CD14-positive monocyte (primary cell): Measurements from ENCODE around the gene POLE. TPM values are rescaled to one million over a fixed set of nuclear protein-coding genes. Genes with fewer than 3 reads are reported as not detected.
A peak's percentile ranks its signal among the peaks of the same experiment; 100 is the strongest.

ENCODE experiments used
- DNase-seq, 3 donors: peaks; one replicate each; pipeline ENCODE4 v3.0.0-alpha.2; 2011 to 2022
- H2AFZ ChIP-seq: 2 replicates; pipeline ENCODE4 v1.6.0; 2012; ENCODE audit warnings: mild to moderate bottlenecking, low read depth, low read length, inconsistent platforms; ENCODE audit not compliant: insufficient read depth, poor library complexity, severe bottlenecking
- H3K27ac ChIP-seq, 2 donors: 1 replicate in 1 of 2; 2 replicates in 1 of 2; pipeline ENCODE4 v1.5.1; 2012 to 2013; ENCODE audit warnings: low read length in 2 of 2, control low read depth in 1 of 2, inconsistent platforms in 1 of 2, low read depth in 1 of 2, mild to moderate bottlenecking in 1 of 2
- H3K27me3 ChIP-seq, 2 donors: one replicate each; pipeline versions ENCODE4 v1.6.0 to v1.6.1; 2011 to 2013; ENCODE audit warnings: low read length in 2 of 2; ENCODE audit not compliant: control insufficient read depth in 2 of 2, insufficient read depth in 2 of 2
- H3K36me3 ChIP-seq, 2 donors: replicated peaks in 1 of 2; 1 replicate in 1 of 2; 2 replicates in 1 of 2; pipeline versions ENCODE4 v1.5.1 to v1.6.1; 2012 to 2013; ENCODE audit warnings: low read length in 2 of 2, control low read depth in 1 of 2, inconsistent platforms in 1 of 2, mild to moderate bottlenecking in 1 of 2; ENCODE audit not compliant: insufficient read depth in 2 of 2, control insufficient read depth in 1 of 2
- H3K4me1 ChIP-seq, 2 donors: 1 replicate in 1 of 2; 2 replicates in 1 of 2; pipeline versions ENCODE4 v1.5.1 to v1.6.1; 2012 to 2013; ENCODE audit warnings: low read length in 2 of 2, control low read depth in 1 of 2, inconsistent platforms in 1 of 2, mild to moderate bottlenecking in 1 of 2, moderate library complexity in 1 of 2; ENCODE audit not compliant: insufficient read depth in 2 of 2, control insufficient read depth in 1 of 2
- H3K4me2 ChIP-seq: replicated peaks from 2 replicates; pipeline ENCODE3; 2012; ENCODE audit warnings: low read length, moderate library complexity, mild to moderate bottlenecking; ENCODE audit not compliant: poor library complexity, severe bottlenecking; ENCODE audit errors: extremely low read depth
- H3K4me3 ChIP-seq, 3 experiments: fragments of 200-600 bp in 1 of 3; sonication (generic) in 1 of 3; replicated peaks in 1 of 3; 1 replicate in 2 of 3; 2 replicates in 1 of 3; pipeline ENCODE4 v1.5.1; 2011 to 2013; ENCODE audit warnings: low read length in 3 of 3, mild to moderate bottlenecking in 3 of 3, control low read depth in 2 of 3, low read depth in 2 of 3, inconsistent platforms in 1 of 3, moderate library complexity in 1 of 3
- H3K79me2 ChIP-seq: 2 replicates; pipeline ENCODE4 v1.6.0; 2012; ENCODE audit warnings: mild to moderate bottlenecking, control low read depth, inconsistent platforms, low read length, moderate library complexity; ENCODE audit not compliant: insufficient read depth
- H3K9ac ChIP-seq: 2 replicates; pipeline ENCODE4 v1.6.0; 2017; ENCODE audit warnings: low read length, mild to moderate bottlenecking; ENCODE audit not compliant: insufficient read depth, poor library complexity, severe bottlenecking
- H3K9me3 ChIP-seq, 2 donors: replicated peaks in 1 of 2; 1 replicate in 1 of 2; 2 replicates in 1 of 2; pipeline versions ENCODE4 v1.5.1 to v1.6.1; 2012 to 2013; ENCODE audit warnings: low read length in 2 of 2, control low read depth in 1 of 2; ENCODE audit not compliant: control insufficient read depth in 1 of 2, insufficient read depth in 1 of 2
- H4K20me1 ChIP-seq: 2 replicates; pipeline ENCODE4 v1.6.0; 2012; ENCODE audit warnings: mild to moderate bottlenecking, low read length, control low read depth, moderate library complexity; ENCODE audit not compliant: insufficient read depth
- H3K27ac Mint-ChIP-seq, 7 donors: one replicate each; pipeline ENCODE4 v1.8.0; 2020; ENCODE audit warnings: mild to moderate bottlenecking in 7 of 7, mixed read lengths in 7 of 7, moderate library complexity in 6 of 7, inconsistent platforms in 2 of 7
- H3K27me3 Mint-ChIP-seq, 3 donors: one replicate each; pipeline ENCODE4 v1.8.0; 2021 to 2022; ENCODE audit warnings: low read depth in 3 of 3, mild to moderate bottlenecking in 3 of 3, mixed read lengths in 3 of 3, moderate library complexity in 3 of 3, inconsistent platforms in 1 of 3
- H3K36me3 Mint-ChIP-seq, 2 donors: one replicate each; pipeline ENCODE4 v1.8.0; 2020; ENCODE audit warnings: mixed read lengths in 2 of 2, inconsistent platforms in 1 of 2, mild to moderate bottlenecking in 1 of 2
- H3K4me1 Mint-ChIP-seq: one replicate; pipeline ENCODE4 v1.8.0; 2020; ENCODE audit warnings: mild to moderate bottlenecking, mixed read lengths
- H3K4me3 Mint-ChIP-seq, 2 donors: one replicate each; pipeline ENCODE4 v1.8.0; 2020; ENCODE audit warnings: mild to moderate bottlenecking in 2 of 2, mixed read lengths in 2 of 2, moderate library complexity in 1 of 2
- H3K9me3 Mint-ChIP-seq, 7 donors: one replicate each; pipeline ENCODE4 v1.8.0; 2020 to 2022; ENCODE audit warnings: mixed read lengths in 7 of 7, mild to moderate bottlenecking in 6 of 7, moderate library complexity in 6 of 7, inconsistent platforms in 2 of 7
- whole genome bisulfite sequencing: methylation state at CpG from one replicate; pipeline ENCODE4 v1.1.5; 2013; ENCODE audit warnings: missing lambda C conversion rate; ENCODE audit not compliant: insufficient coverage; 5-methylcytosine and 5-hydroxymethylcytosine counted together
- intact Hi-C, 2 donors: fragments of 100-400 bp; cut with micrococcal nuclease; formaldehyde crosslinking; loops; one replicate each; pipeline versions ENCODE4 v1.15.0 to v1.15.1; 2023
- polyA plus RNA-seq, 3 donors: library from polyadenylated mRNA; depleted of rRNA in 1 of 3; unstranded in 2 of 3; stranded (reverse) in 1 of 3; fragments of 300-500 nt in 2 of 3; fragments of >200 nt in 1 of 3; fragmentation: Illumina TruSeq in 2 of 3; gene quantifications; 1 replicate in 2 of 3; 2 replicates in 1 of 3; pipeline ENCODE4 v1.2.3, GENCODE V29; 2012 to 2021
- TF ChIP-seq, protein P1 (sequence below): fragments of 200-600 bp; IDR thresholded peaks from one replicate; pipeline ENCODE4 v1.8.0; 2022; ENCODE audit warnings: antibody characterized with exemption, mild to moderate bottlenecking

Gene POLE
- polyA plus RNA-seq, 3 donors = 1.00 to 24.2 (median 2.2) TPM

DNA sequence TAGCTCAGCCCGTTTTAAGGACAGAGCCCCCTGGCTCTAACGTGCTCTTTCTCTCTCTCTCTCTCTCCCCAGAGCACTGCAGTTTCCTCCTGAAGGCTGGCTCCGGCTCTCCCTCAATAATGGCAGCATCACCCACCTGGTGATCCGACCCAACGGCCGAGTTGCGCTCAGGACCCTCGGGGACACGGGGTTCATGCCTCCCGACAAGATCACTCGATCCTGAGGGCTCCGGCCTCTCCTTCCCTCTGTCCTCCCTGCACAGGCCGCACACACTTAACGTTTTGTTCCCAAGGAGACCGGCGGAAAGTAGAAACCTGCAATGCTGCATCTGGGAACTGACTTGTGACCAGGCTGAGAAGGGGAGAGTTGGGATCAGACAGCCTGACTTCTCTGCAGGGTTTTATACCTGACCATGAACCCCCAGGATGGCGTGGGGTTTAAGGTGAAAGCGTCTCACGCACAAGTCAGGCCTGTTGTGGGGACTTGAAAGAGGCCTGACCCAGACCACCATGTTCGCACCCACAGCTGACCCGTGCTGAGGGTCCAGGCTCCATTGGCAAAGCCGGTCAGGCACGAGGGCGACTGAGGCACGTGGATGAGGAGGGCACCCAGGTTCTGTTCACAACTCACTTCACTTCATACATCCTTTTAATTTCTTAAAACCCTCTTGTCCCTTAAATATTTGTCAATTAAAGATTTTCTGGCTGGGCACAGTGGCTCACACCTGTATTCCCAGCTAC is 33.6 kb upstream of the POLE start:
- Histone ChIP-seq H3K9ac (no peak overlapping the region), H2AFZ (no peak overlapping the region), H3K4me2 (no peak overlapping the region), H3K36me3 (peaks cover 77 to 93% of the 10 kb centered on the region in 2 donors), H3K9me3 (no peaks in the 10 kb centered on the region), H3K27ac (no peak overlapping the region), H3K4me1 (no peaks in the 10 kb centered on the region), H3K4me3 (no peak overlapping the region), H4K20me1 (peaks cover 4% of the 10 kb centered on the region), H3K79me2 (no peaks in the 10 kb centered on the region), H3K27me3 (no peaks in the 10 kb centered on the region)
- H3K27me3 Mint-ChIP-seq = no peaks in the 10 kb centered on the region
- DNase-seq = peak in 1 of 3 donors; percentile 2
- intact Hi-C loops = no loop called here
- H3K4me1 Mint-ChIP-seq = no peaks in the 10 kb centered on the region
- peaks cover 0 to 4% (median 0%) of the 10 kb centered on the region in 7 donors for H3K9me3 Mint-ChIP-seq
- H3K36me3 Mint-ChIP-seq = peaks cover 71 to 94% of the 10 kb centered on the region in 2 donors
- WGBS = 98% methylated on average over 20 of the region's 25 CpGs
- peak overlapping the region in 4 of 7 donors; percentile 41 to 74 (median 59) for H3K27ac Mint-ChIP-seq
- TF ChIP-seq, protein P1, sequence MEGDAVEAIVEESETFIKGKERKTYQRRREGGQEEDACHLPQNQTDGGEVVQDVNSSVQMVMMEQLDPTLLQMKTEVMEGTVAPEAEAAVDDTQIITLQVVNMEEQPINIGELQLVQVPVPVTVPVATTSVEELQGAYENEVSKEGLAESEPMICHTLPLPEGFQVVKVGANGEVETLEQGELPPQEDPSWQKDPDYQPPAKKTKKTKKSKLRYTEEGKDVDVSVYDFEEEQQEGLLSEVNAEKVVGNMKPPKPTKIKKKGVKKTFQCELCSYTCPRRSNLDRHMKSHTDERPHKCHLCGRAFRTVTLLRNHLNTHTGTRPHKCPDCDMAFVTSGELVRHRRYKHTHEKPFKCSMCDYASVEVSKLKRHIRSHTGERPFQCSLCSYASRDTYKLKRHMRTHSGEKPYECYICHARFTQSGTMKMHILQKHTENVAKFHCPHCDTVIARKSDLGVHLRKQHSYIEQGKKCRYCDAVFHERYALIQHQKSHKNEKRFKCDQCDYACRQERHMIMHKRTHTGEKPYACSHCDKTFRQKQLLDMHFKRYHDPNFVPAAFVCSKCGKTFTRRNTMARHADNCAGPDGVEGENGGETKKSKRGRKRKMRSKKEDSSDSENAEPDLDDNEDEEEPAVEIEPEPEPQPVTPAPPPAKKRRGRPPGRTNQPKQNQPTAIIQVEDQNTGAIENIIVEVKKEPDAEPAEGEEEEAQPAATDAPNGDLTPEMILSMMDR = no peak
- H3K4me3 Mint-ChIP-seq = no peak overlapping the region

DNA sequence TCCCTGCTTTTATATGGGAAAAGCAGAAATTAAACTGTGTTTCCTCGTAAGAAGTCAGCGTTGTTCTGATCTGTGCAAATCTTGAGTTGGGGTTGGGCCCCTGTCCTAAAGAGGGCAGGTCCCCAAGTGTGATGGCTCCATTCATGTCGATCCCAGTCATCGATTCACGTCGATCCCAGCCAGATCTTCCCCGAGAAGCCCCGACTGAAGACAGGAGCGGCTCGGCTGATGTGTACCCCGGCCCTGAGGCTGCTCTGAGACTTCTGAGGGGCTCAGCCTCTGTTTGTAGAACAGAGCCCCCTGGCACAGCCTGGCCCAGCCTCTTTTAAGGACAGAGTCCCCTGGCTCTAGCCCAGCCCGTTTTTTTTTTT is 32.8 kb upstream of the POLE start:
- peaks cover 67 to 94% of the 10 kb centered on the region in 2 donors for H3K36me3 Mint-ChIP-seq
- intact Hi-C loops = loop anchor here in 1 of 2 donors (10.0 kb wide), 1 partner anchor 105 kb away; the partner anchor contains the start of gene GOLGA3

More for the DNA sequence above, 32.8 kb upstream of the POLE start:
- H3K9ac ChIP-seq = no peak overlapping the region
- no peak overlapping the region for H3K4me2 ChIP-seq
- Mint-ChIP-seq H3K4me3 (no peak overlapping the region), H3K4me1 (no peaks in the 10 kb centered on the region), H3K27me3 (no peaks in the 10 kb centered on the region), H3K27ac (no peak overlapping the region), H3K9me3 (peaks cover 0 to 4% (median 0%) of the 10 kb centered on the region in 7 donors)
- TF ChIP-seq, protein P1 = no peak
- H2AFZ ChIP-seq = no peak overlapping the region
- no peaks in the 10 kb centered on the region for H3K4me1 ChIP-seq
- no peaks in the 10 kb centered on the region for H3K27me3 ChIP-seq
- no peak overlapping the region for H3K27ac ChIP-seq
- H3K4me3 ChIP-seq = no peak overlapping the region
- no peaks in the 10 kb centered on the region for H3K9me3 ChIP-seq
- peaks cover 4% of the 10 kb centered on the region for H4K20me1 ChIP-seq
- 94% methylated on average over 11 of the region's 12 CpGs for WGBS
- no peak for DNase-seq
- peaks cover 72 to 90% of the 10 kb centered on the region in 2 donors for H3K36me3 ChIP-seq
- no peaks in the 10 kb centered on the region for H3K79me2 ChIP-seq
